Naive thymus-derived CD8-positive, alpha-beta T cell (primary cell): ENCODE results near the gene FSHR. TPM values are rescaled to one million over a fixed set of nuclear protein-coding genes. Genes with fewer than 3 reads are reported as not detected.

Experiments used
- microRNA-seq: library from miRNA; unstranded; fragments of <30 nt; microRNA quantifications from one replicate; pipeline ENCODE4 v1.2.0, GENCODE V29; 2022; ENCODE audit warnings: borderline microRNAs expressed
- polyA plus RNA-seq, 3 donors: library from polyadenylated mRNA; unstranded; fragments of 300-500 nt; fragmentation: Illumina TruSeq; gene quantifications; one replicate each; pipeline ENCODE4 v1.2.3, GENCODE V29; 2021
- total RNA-seq, 8 experiments: library from RNA in 2 of 8; stranded (reverse) in 2 of 8; gene quantifications; one replicate each; pipeline ENCODE4 v1.2.3 and lab custom pipeline; 2021 to 2026

FSHR gene
- total and polyA plus RNA-seq, 5 experiments from 2014 or later: not detected

Small RNA genes within 50 kb of the gene (microRNA-seq; reads per million reads assigned to microRNA genes)
- not detected for gene MIR548BA
